Loucy (cell line): ENCODE data around the gene ZC2HC1B.

Experiments
- H2AFZ ChIP-seq: fragments of 200-600 bp; sonication (generic); 2 replicates; pipeline ENCODE4 v1.6.0; 2016; ENCODE audit warnings: antibody characterized with exemption, mild to moderate bottlenecking, low read length, moderate library complexity
- H3F3A ChIP-seq: fragments of 200-600 bp; 2 replicates; pipeline ENCODE4 v1.6.0; 2016; ENCODE audit warnings: antibody characterized with exemption, low read depth, mild to moderate bottlenecking
- H3K27me3 ChIP-seq: fragments of 200-600 bp; sonication (generic); 2 replicates; pipeline ENCODE4 v1.6.1; 2014; ENCODE audit warnings: low read length, mild to moderate bottlenecking; ENCODE audit not compliant: insufficient read depth, poor library complexity, severe bottlenecking
- H3K36me3 ChIP-seq: fragments of 200-600 bp; sonication (generic); 2 replicates; pipeline ENCODE4 v1.6.1; 2016; ENCODE audit warnings: low read length; ENCODE audit not compliant: insufficient read depth
- H3K4me1 ChIP-seq: fragments of 200-600 bp; sonication (generic); 2 replicates; pipeline ENCODE4 v1.5.1; 2014; ENCODE audit warnings: low read length, mild to moderate bottlenecking; ENCODE audit not compliant: insufficient read depth, poor library complexity, severe bottlenecking
- H3K4me2 ChIP-seq: fragments of 200-600 bp; sonication (generic); 2 replicates; pipeline ENCODE4 v1.6.0; 2014; ENCODE audit warnings: antibody characterized with exemption, low read length, low read depth, mild to moderate bottlenecking; ENCODE audit not compliant: poor library complexity, severe bottlenecking
- H3K4me3 ChIP-seq: fragments of 200-600 bp; sonication (generic); 2 replicates; pipeline ENCODE4 v1.5.1; 2014; ENCODE audit warnings: low read length, mild to moderate bottlenecking, mixed read lengths; ENCODE audit not compliant: poor library complexity, severe bottlenecking
- H3K79me2 ChIP-seq: fragments of 200-600 bp; sonication (generic); 2 replicates; pipeline ENCODE4 v1.6.1; 2014; ENCODE audit warnings: low read length; ENCODE audit not compliant: insufficient read depth
- H3K9ac ChIP-seq: fragments of 200-600 bp; sonication (generic); 2 replicates; pipeline ENCODE4 v1.6.0; 2014; ENCODE audit warnings: mild to moderate bottlenecking, low read depth, low read length, moderate library complexity; ENCODE audit not compliant: poor library complexity, severe bottlenecking
- H3K9me2 ChIP-seq: fragments of 200-600 bp; sonication (generic); replicated peaks from 2 replicates; pipeline ENCODE4 v1.6.1; 2016; ENCODE audit warnings: low read depth, low read length, mixed read lengths
- H3K9me3 ChIP-seq: fragments of 200-600 bp; sonication (generic); 2 replicates; pipeline ENCODE4 v1.6.1; 2014; ENCODE audit warnings: mild to moderate bottlenecking, antibody characterized with exemption, low read length, low read depth; ENCODE audit not compliant: insufficient read depth
- H4K20me1 ChIP-seq: fragments of 200-600 bp; sonication (generic); 2 replicates; pipeline ENCODE4 v1.6.0; 2014; ENCODE audit warnings: antibody characterized with exemption, low read length, mild to moderate bottlenecking; ENCODE audit not compliant: insufficient read depth, poor library complexity, severe bottlenecking
- EZH2phosphoT487 ChIP-seq: fragments of 200-600 bp; IDR thresholded peaks from 2 replicates; pipeline ENCODE4 v1.6.1; 2018; ENCODE audit warnings: antibody characterized with exemption, mild to moderate bottlenecking, moderate library complexity, borderline replicate concordance
- TF ChIP-seq, protein P1 (sequence below): fragments of 200-600 bp; sonication (generic); conservative IDR thresholded peaks from 2 replicates; pipeline ENCODE4 v1.5.1; 2014; ENCODE audit warnings: mild to moderate bottlenecking, antibody characterized with exemption, low read length

The ZC2HC1B gene

DNA sequence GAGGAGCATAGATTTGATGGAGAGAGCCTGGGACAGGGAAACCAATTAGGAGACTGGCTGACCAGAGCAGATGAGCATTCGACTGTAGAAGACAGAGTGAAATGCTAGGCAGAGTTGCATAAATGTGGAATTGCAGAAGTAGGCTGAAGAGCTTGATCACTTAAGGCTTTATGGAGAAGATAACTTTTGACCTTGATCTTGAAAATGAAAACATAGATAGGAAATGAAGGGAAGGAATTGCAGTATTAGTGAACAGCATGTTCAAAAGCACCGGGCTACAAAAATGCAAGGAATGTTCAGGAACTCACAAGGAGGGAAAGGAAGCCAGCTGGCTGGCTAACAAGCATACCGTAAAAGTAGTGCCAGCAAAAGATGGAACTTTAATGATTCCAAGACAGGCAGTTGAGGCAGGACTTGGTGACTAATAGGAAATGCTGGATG lies 41.7 kb upstream of the ZC2HC1B start:
- no peak overlapping the region for H3K4me2 ChIP-seq

GRCh38 chr6:143823548-143823947 lies 40.7 kb upstream of the ZC2HC1B start:
- H3K4me1 ChIP-seq, result no peaks in the 10 kb centered on the region
- TF ChIP-seq EZH2phosphoT487, result no peak
- TF ChIP-seq, protein P1, sequence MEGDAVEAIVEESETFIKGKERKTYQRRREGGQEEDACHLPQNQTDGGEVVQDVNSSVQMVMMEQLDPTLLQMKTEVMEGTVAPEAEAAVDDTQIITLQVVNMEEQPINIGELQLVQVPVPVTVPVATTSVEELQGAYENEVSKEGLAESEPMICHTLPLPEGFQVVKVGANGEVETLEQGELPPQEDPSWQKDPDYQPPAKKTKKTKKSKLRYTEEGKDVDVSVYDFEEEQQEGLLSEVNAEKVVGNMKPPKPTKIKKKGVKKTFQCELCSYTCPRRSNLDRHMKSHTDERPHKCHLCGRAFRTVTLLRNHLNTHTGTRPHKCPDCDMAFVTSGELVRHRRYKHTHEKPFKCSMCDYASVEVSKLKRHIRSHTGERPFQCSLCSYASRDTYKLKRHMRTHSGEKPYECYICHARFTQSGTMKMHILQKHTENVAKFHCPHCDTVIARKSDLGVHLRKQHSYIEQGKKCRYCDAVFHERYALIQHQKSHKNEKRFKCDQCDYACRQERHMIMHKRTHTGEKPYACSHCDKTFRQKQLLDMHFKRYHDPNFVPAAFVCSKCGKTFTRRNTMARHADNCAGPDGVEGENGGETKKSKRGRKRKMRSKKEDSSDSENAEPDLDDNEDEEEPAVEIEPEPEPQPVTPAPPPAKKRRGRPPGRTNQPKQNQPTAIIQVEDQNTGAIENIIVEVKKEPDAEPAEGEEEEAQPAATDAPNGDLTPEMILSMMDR, result no peak
- H3K9me2 ChIP-seq, result no peaks in the 10 kb centered on the region
- H3K4me2 ChIP-seq, result no peak overlapping the region
- no peak overlapping the region for H3K9ac ChIP-seq
- H2AFZ ChIP-seq, result no peak overlapping the region
- no peaks in the 10 kb centered on the region for H3K79me2 ChIP-seq
- no peaks in the 10 kb centered on the region for H3K27me3 ChIP-seq
- H3K4me3 ChIP-seq, result no peak overlapping the region
- H3F3A ChIP-seq, result no peaks in the 10 kb centered on the region
- no peaks in the 10 kb centered on the region for H3K9me3 ChIP-seq
- no peaks in the 10 kb centered on the region for H3K36me3 ChIP-seq
- no peaks in the 10 kb centered on the region for H4K20me1 ChIP-seq

More for the DNA sequence above, 41.7 kb upstream of the ZC2HC1B start:
- no peaks in the 10 kb centered on the region for H3K9me2 ChIP-seq
- TF ChIP-seq, protein P1, result no peak
- TF ChIP-seq EZH2phosphoT487, result no peak
- no peaks in the 10 kb centered on the region for H3F3A ChIP-seq
- no peak overlapping the region for H2AFZ ChIP-seq
- no peak overlapping the region for H3K4me3 ChIP-seq
- no peaks in the 10 kb centered on the region for H3K9me3 ChIP-seq
- H3K27me3 ChIP-seq, result no peaks in the 10 kb centered on the region
- H3K4me1 ChIP-seq, result no peaks in the 10 kb centered on the region
- no peaks in the 10 kb centered on the region for H3K36me3 ChIP-seq
- no peaks in the 10 kb centered on the region for H4K20me1 ChIP-seq
- no peak overlapping the region for H3K9ac ChIP-seq
- H3K79me2 ChIP-seq, result no peaks in the 10 kb centered on the region

DNA sequence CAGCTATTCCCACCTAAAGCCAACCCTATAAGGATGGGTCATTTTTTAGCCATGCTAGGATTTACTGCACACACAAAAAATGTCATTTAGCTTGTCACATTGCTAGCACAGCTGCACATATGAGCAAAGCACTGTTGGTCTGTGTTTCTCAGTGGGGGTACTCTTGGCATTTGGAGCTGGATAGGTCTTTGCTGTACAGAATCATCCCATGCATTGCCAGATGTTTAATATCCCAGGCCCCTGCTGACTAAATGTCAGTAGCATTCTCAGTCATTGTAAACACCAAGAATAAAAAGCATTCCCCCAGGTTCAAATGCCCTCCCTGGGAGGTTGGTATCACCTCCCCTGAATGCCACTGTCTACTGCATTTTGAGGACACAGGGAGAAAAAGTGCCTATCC lies 35.7 kb upstream of the ZC2HC1B start:
- H2AFZ ChIP-seq, result no peak overlapping the region
- no peak for TF ChIP-seq EZH2phosphoT487

DNA sequence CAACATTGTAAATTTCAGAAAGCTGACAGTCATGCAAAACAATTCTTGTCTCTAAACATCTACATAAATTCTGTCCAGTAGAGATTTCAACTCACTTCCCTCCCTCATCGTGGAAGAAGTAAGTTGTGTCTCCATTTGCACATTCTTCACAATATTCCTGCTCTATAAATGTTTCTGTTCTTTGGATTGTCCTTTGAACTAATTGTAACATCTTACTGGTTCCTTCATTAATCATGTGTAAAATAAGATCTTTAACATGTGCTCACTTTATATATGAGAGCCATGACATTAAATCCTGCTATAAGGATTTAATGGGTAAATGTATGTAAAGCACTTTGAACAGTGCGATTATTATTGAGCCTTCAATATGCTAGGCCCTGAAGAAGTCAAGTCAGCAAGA lies 28.1 kb upstream of the ZC2HC1B start:
- no peaks in the 10 kb centered on the region for H3K4me1 ChIP-seq
- H3K9me3 ChIP-seq, result no peaks in the 10 kb centered on the region
- no peaks in the 10 kb centered on the region for H3K27me3 ChIP-seq
- H3K4me2 ChIP-seq, result no peak overlapping the region
- no peaks in the 10 kb centered on the region for H3K79me2 ChIP-seq
- H3K9ac ChIP-seq, result no peak overlapping the region
- H3F3A ChIP-seq, result no peaks in the 10 kb centered on the region
- H3K36me3 ChIP-seq, result no peaks in the 10 kb centered on the region
- H4K20me1 ChIP-seq, result no peaks in the 10 kb centered on the region
- TF ChIP-seq, protein P1, result no peak
- no peak for TF ChIP-seq EZH2phosphoT487
- no peak overlapping the region for H2AFZ ChIP-seq
- H3K9me2 ChIP-seq, result no peaks in the 10 kb centered on the region
- H3K4me3 ChIP-seq, result no peak overlapping the region

More for the DNA sequence above, 35.7 kb upstream of the ZC2HC1B start:
- Histone ChIP-seq H3K27me3 (no peaks in the 10 kb centered on the region), H3K4me3 (no peak overlapping the region), H3F3A (no peaks in the 10 kb centered on the region), H3K9me2 (no peaks in the 10 kb centered on the region), H4K20me1 (no peaks in the 10 kb centered on the region), H3K9ac (no peak overlapping the region), H3K4me1 (no peaks in the 10 kb centered on the region), H3K4me2 (no peak overlapping the region), H3K36me3 (no peaks in the 10 kb centered on the region), H3K9me3 (no peaks in the 10 kb centered on the region), H3K79me2 (no peaks in the 10 kb centered on the region)
